Measurements from ENCODE around the gene LCE5A. TPM values are rescaled to one million over a fixed set of nuclear protein-coding genes. Genes with fewer than 3 reads are reported as not detected.

LCE5A gene
- total RNA-seq, result not detected in 2 replicates
- not detected in 2 replicates for polyA plus RNA-seq

- DNase-seq (ENCODE audit: low read depth in 1 of 2, low spot score in 1 of 2), result no peak
- Histone ChIP-seq H3K36me3 (no peaks in the 10 kb centered on the region), H3K4me1 (ENCODE audit: low read depth) (no peaks in the 10 kb centered on the region), H3K27ac (no peak within 1 kb of the TSS), H3K9me3 (ENCODE audit: low read depth) (no peaks in the 10 kb centered on the region), H3K27me3 (no peaks in the 10 kb centered on the region), H3K4me3 (no peak within 1 kb of the TSS)
- TF ChIP-seq CTCF (IDR thresholded peaks at IDR 0.05; ENCODE audit: low read depth, low read length), result no peak
These were observed at the start of gene LCE5A for GRCh38 chr1:152510503-152510902. LCE5A (plus strand) TSS chr1:152510803; CDS start chr1:152511535, 732 bp downstream.

- Histone ChIP-seq H3K27me3 (no peaks in the 10 kb centered on the region), H3K27ac (no peak overlapping the region), H3K9me3 (ENCODE audit: low read depth) (no peaks in the 10 kb centered on the region), H3K4me3 (no peak overlapping the region), H3K36me3 (no peaks in the 10 kb centered on the region), H3K4me1 (ENCODE audit: low read depth) (no peaks in the 10 kb centered on the region)
- peak; percentile 71 for TF ChIP-seq CTCF (IDR thresholded peaks at IDR 0.05; ENCODE audit: low read depth, low read length)
- DNase-seq (ENCODE audit: low read depth in 1 of 2, low spot score in 1 of 2), result peak in 1 of 2 donors; percentile 82
These were observed 49.1 kb upstream of the LCE5A start for GRCh38 chr1:152461544-152461943.

GRCh38 chr1:152462636-152463035 lies 48.0 kb upstream of the LCE5A start:
- no peak for TF ChIP-seq CTCF (IDR thresholded peaks at IDR 0.05; ENCODE audit: low read depth, low read length)
- no peaks in the 10 kb centered on the region for H3K4me1 ChIP-seq (ENCODE audit: low read depth)

GRCh38 chr1:152466217-152466616 lies 44.4 kb upstream of the LCE5A start:
- no peaks in the 10 kb centered on the region for H3K36me3 ChIP-seq
- no peak for TF ChIP-seq CTCF (IDR thresholded peaks at IDR 0.05; ENCODE audit: low read depth, low read length)
- H3K4me1 ChIP-seq (ENCODE audit: low read depth), result no peaks in the 10 kb centered on the region
- no peak overlapping the region for H3K4me3 ChIP-seq
- no peaks in the 10 kb centered on the region for H3K27me3 ChIP-seq
- DNase-seq (ENCODE audit: low read depth in 1 of 2, low spot score in 1 of 2), result no peak
- H3K27ac ChIP-seq, result no peak overlapping the region
- H3K9me3 ChIP-seq (ENCODE audit: low read depth), result no peaks in the 10 kb centered on the region

More at GRCh38 chr1:152462636-152463035, 48.0 kb upstream of the LCE5A start:
- Histone ChIP-seq H3K36me3 (no peaks in the 10 kb centered on the region), H3K27ac (no peak overlapping the region), H3K9me3 (ENCODE audit: low read depth) (no peaks in the 10 kb centered on the region), H3K27me3 (no peaks in the 10 kb centered on the region), H3K4me3 (no peak overlapping the region)
- no peak for DNase-seq (ENCODE audit: low read depth in 1 of 2, low spot score in 1 of 2)

- Histone ChIP-seq H3K27me3 (no peaks in the 10 kb centered on the region), H3K36me3 (no peaks in the 10 kb centered on the region), H3K4me3 (no peak overlapping the region), H3K9me3 (ENCODE audit: low read depth) (no peaks in the 10 kb centered on the region), H3K27ac (no peak overlapping the region), H3K4me1 (ENCODE audit: low read depth) (no peaks in the 10 kb centered on the region)
- no peak for DNase-seq (ENCODE audit: low read depth in 1 of 2, low spot score in 1 of 2)
- TF ChIP-seq CTCF (IDR thresholded peaks at IDR 0.05; ENCODE audit: low read depth, low read length), result no peak
These were observed 36.6 kb upstream of the LCE5A start for GRCh38 chr1:152473887-152474537.

Measured in cardiac muscle cell (in vitro differentiated cells and primary cell).